DMS79 (cell line): ENCODE data around the gene NEURL4.

Source experiments
- DNase-seq: peaks from one replicate; lab custom pipeline; 2025; lab: John Stamatoyannopoulos, UW

Gene NEURL4

DNA sequence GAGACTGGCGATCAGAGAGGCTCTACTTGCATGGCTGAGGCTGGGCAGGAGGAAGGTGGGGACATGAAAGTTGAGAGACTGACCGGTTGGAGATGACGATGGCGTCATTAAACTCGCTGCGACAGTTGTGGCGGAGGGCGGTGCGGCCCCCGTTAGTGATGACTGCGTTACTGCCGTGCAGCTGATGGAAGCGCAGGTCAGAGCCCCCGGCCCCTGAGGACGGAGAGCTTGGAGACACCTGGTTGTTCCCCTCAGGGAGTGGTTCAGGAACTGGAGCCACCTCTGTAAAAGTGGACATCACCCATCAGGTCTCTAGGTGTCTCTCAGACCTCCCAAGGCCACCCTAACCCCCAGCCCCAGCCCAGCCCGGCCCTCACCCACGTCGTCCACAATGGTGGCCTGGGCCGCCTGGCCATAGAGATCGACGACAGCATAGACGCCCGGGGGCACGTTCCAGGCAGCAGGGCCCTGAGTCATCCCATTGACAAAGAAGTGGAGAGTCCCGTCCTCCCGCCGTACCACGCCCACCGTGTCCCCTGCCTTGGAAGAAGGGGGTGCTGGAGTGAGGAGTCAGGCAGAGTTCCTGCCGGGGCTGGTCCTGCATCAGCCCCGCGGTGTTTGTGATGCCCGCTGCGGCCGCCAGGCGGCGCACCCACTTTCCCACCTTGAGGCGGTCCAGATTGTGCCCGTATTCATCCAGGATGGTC, 5.3 kb downstream of the NEURL4 start:
- no peak for DNase-seq

- DNase-seq = no peak
Observed at GRCh38 chr17:7322520-7323194, 6.5 kb downstream of the NEURL4 start.

DNA sequence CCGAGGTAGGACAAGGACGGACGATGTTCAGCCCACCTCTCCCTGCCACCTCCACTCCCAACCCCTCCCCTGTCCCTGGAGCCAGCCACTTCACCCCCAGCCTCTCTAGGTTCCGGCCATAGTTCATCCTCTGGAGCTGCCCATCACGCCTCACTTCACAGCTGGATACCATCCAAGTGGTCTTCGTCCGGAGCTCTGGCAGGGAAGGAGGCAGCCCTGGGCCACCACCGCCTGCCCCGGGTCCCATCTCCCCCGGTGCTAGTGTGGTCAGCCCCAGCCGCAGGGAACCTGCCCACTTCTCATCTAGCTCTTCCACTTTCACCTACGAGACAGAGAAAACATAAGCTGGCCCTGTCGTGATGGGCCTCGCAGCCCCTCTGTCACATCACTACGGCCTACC, 7.7 kb downstream of the NEURL4 start:
- DNase-seq = no peak

DNA sequence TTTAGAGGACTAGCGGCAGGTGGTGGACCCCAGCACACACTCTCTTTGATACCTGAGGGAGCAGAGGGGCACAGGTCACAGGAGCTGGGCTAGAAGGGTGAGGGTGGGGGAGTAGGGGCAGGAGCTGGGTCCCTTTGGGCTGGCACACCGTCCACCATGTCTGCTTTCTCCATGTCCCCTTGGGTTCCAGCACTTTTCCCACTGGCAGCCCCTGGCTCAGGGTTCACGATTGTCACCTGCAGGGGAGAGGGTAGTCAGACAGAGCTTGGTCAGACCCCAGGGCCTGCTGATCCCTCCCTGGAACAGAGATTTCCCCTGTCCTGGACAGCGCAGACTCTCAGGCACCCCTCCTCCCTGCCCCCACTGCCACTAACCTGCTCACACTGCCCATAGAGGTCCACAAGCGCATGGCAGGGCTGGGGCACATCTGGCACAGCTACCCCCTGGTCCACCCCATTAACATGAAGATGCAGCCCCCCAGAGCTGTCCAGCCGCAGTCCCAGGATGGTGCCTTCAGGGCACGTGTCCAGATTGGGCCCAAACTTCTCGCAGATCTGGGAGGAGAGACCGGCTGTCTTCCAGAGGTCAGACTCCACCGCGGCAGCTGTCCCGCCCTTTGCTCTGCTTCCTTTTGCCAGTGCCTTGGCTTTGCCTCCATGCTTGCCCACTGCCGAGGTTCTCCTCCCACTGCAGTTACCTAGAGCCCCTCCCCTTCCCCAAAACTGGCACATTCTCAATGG, 10.8 kb downstream of the NEURL4 start:
- DNase-seq = no peak

DNA sequence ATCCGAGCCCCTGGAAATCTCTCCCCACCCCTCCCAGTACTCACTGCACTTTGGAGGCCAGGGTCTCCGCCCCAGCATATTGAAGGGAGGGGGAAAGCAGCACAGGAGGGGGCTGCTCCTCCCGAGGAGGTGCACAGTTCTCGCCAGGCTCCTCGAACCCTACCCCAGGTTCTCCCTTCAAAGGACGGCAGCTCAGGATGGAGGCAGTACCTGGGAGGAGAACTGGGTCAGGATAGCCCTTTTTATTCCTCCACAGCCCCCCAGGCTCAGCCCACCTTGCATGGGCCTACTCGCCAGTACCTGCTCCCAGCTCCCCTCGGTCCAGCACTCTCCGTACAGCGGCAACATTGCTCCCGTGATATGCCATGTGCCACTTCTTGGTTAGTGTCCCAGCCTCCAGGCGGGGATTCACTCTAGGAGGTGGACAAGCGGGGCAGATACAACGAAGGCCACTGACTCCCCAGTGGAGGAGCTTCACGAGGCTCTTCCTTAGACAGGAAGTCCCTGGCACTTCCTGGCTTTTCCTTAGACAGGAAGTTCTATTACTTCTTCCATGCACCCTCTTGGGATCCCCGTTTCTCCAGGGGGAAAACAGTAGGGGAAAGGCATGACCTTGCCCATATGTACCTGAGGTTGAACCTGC, 11.9 kb downstream of the NEURL4 start:
- DNase-seq = no peak

- DNase-seq = peak; percentile 1
Observed at GRCh38 chr17:7315570-7316235, 13.4 kb downstream of the NEURL4 start.

GRCh38 chr17:7314719-7315569, 14.2 kb downstream of the NEURL4 start, which contains the start of gene GPS2:
Gene GPS2 (minus strand): TSS chr17:7315360. CDS start chr17:7315052, 308 bp downstream.
- DNase-seq = peak; percentile 77

DNA sequence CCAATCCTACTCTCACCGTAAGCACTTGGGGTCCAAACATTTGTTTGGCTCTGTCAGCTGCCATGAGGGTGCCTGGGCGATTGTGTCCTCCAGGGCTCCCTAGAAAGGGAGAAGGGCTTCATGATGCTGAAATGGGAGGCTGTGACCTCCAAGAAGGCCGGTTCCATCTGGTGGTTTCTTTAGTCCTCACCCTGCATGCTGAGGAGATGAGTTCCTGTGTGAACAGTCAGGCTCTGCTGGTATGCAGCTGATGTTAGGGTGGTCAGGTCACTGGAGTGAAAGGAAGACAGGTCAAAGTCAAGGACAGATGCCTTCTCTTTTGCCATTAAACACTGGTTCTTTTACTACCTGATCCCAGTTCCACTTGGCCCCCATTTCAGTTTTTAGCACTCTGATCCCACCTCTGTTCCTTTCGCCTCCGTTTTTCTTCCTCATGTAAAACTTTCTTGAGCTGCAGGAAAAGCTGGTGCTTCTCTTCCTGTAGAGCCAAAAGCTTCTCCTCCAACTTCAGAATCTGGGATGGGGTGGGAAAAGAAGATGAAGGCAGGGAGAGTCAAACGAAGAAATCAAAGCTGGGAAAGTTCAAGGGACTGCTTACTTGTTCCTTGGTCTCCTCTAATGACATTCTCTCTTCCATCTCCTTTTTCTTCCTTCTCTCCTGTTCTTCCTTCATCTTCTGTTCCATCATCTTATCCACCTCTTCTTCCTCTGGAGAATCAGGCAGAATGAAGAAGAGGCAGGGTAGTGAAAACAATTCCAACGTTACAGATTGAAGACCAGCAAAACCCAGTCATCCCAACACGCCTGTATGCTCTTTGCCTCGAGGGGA, 15.0 kb downstream of the NEURL4 start:
- DNase-seq = no peak

- no peak for DNase-seq
Observed at GRCh38 chr17:7313088-7313889, 15.8 kb downstream of the NEURL4 start.

- no peak for DNase-seq
Observed at GRCh38 chr17:7312432-7313087, 16.6 kb downstream of the NEURL4 start.

DNA sequence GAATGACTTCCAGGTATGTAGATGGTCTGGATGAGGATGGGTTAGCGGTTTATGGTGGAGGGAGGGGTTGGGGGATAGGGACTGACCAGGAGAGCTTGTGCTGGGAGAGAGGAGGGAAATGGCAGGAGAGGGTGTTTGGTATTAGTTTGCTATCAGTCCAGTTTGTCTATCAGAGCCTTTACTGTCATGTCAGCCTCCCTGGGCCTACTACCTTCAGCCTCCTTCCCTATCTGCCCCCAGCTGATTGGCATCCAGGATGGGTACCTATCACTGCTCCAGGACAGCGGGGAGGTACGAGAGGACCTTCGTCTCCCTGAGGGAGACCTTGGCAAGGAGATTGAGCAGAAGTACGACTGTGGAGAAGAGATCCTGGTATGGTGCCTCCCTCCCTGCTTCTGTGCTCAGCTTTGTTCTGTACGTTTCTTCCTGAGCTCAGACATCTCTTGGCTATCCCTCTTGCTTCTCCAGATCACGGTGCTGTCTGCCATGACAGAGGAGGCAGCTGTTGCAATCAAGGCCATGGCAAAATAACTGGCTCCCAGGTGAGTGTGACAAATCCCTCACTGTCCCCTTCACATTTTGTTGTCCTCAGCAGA, 17.9 kb downstream of the NEURL4 start:
- no peak for DNase-seq

DNA sequence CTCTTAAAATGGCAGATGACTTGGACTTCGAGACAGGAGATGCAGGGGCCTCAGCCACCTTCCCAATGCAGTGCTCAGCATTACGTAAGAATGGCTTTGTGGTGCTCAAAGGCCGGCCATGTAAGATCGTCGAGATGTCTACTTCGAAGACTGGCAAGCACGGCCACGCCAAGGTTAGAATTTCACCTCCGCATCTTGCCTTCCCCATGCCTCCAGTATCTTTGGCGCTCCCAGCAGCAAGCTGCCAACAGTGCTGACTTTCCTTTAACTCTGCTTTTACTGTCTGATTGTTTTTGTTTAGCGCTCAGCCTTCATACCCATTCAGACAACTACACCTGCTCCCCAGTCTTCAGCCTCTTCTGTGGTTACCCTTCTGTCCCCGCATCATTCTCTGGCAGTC, 19.5 kb downstream of the NEURL4 start:
- no peak for DNase-seq

DNA sequence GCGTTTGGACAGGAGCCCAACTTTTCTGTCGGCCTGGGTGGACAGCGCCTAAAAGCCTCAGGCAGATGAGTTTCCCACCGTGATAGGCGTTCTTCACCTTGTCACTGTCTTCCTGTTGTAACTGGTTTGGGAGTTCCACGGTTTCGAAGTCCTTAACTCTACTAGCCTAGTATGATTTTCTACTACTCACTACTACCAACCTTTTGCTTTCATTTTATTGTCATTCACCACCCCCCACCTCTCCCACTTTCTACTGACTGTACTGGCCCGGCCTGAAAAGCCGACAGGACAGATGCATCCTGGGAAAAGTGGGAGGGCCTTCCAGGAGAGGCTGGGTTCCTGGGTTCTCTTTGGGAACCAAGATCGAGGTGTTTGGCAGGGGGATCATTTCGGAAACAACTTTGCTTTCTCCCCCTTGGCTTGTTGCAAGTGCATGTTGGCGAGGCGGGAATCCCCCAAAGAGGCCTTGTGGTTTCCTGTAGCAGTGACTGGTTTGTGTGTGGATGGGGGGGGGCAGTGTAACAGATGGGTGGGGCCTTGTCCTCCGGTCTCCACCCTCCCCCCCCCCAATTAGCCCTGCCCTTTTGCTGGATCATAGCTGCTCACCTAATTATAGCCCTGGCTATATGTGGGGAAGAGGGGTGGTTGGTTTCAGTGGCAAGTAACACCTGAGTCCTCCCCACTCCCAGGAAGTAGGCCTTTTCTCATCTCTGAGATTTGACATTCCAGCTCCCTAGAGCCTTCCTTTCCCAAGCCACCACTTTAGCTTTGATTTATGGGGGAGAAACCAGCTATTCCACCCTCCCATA, 20.3 kb downstream of the NEURL4 start:
- DNase-seq = peak; percentile 44

- DNase-seq = peak; percentile 2
Observed at GRCh38 chr17:7307686-7308624, 21.2 kb downstream of the NEURL4 start.

GRCh38 chr17:7306911-7307685, 22.0 kb downstream of the NEURL4 start, which contains the start of gene EIF5A:
Gene EIF5A (plus strand): TSS chr17:7307628. CDS start chr17:7309636, 2,008 bp downstream.
- peak; percentile 100 for DNase-seq
